Measurements from ENCODE around the gene C2CD5. TPM values are rescaled to one million over a fixed set of nuclear protein-coding genes. Genes with fewer than 3 reads are reported as not detected.

The C2CD5 gene
- total RNA-seq = 11.5 and 32.6 TPM in 2 replicates

GRCh38 chr12:22544038-22544979, at the start of gene C2CD5:
Gene C2CD5, minus strand, starts transcription at chr12:22544542. Its CDS starts 392 bp downstream, at chr12:22544150.

Other genes with a start within 250 kb of the C2CD5 start
- gene ST8SIA1, start 209.8 kb downstream of the C2CD5 start, total RNA-seq = 2.1 and 4.7 TPM in 2 replicates
- gene ETNK1, start 80.6 kb upstream of the C2CD5 start, total RNA-seq = 10.0 and 10.8 TPM in 2 replicates